ENCODE data around the gene NEO1. TPM values are rescaled to one million over a fixed set of nuclear protein-coding genes. Genes with fewer than 3 reads are reported as not detected.

NEO1 gene
- total RNA-seq, 1 experiment from 2014 or later, result 12.4 TPM

GRCh38 chr15:73346735-73347312 is 294.6 kb downstream of the NEO1 start:
- Mint-ChIP-seq H3K27ac (ENCODE audit: unreplicated experiment) (no peak overlapping the region), H3K27me3 (ENCODE audit: insufficient read depth, unreplicated experiment) (peaks cover 2% of the 10 kb centered on the region), H3K36me3 (ENCODE audit: insufficient read depth, unreplicated experiment) (no peaks in the 10 kb centered on the region), H3K4me1 (ENCODE audit: low read depth, unreplicated experiment) (no peaks in the 10 kb centered on the region), H3K9me3 (ENCODE audit: unreplicated experiment) (no peaks in the 10 kb centered on the region), H3K4me3 (ENCODE audit: unreplicated experiment) (no peak overlapping the region)
- DNase-seq, result peak; percentile 67 to 77
- intact Hi-C loops (cut with micrococcal nuclease; ENCODE audit: unreplicated experiment), result no loop called here
- no TSS peak for BruUV-seq (replicated peaks)
- H3K4me1 ChIP-seq, result no peaks in the 10 kb centered on the region
- ChIA-PET POLR2A (no interaction called here), CTCF (no interaction called here)
- H3K27me3 ChIP-seq (replicated peaks; ENCODE audit: control insufficient read depth, insufficient read depth, low read length), result no peaks in the 10 kb centered on the region
- no peak overlapping the region for H3K4me3 ChIP-seq (ENCODE audit: low read depth, low read length)
- TF ChIP-seq CTCF (IDR thresholded peaks at IDR 0.05; ENCODE audit: insufficient read depth in 1 of 2, low read depth in 1 of 2, low read length in 1 of 2, severe bottlenecking in 1 of 2, unreplicated experiment in 1 of 2), result no peak
- no peaks in the 10 kb centered on the region for H3K36me3 ChIP-seq (ENCODE audit: control insufficient read depth, insufficient read depth, low read length)
- H3K9me3 ChIP-seq, result no peaks in the 10 kb centered on the region

- Histone ChIP-seq H3K36me3 (ENCODE audit: control insufficient read depth, insufficient read depth, low read length) (no peaks in the 10 kb centered on the region), H3K9me3 (no peaks in the 10 kb centered on the region), H3K4me3 (ENCODE audit: low read depth, low read length) (no peak overlapping the region), H3K4me1 (no peaks in the 10 kb centered on the region), H3K27me3 (replicated peaks; ENCODE audit: control insufficient read depth, insufficient read depth, low read length) (no peaks in the 10 kb centered on the region)
- intact Hi-C loops (cut with micrococcal nuclease; ENCODE audit: unreplicated experiment), result no loop called here
- CTCF ChIA-PET, result interaction anchor here (0.5 kb wide), 2 partner anchors 81 to 963 kb away, joined by 3 read pairs; no protein-coding TSS in a partner anchor
- DNase-seq, result no peak
- H3K9me3 Mint-ChIP-seq (ENCODE audit: unreplicated experiment), result no peaks in the 10 kb centered on the region
- POLR2A ChIA-PET, result no interaction called here
- TF ChIP-seq CTCF (IDR thresholded peaks at IDR 0.05; ENCODE audit: insufficient read depth in 1 of 2, low read depth in 1 of 2, low read length in 1 of 2, severe bottlenecking in 1 of 2, unreplicated experiment in 1 of 2), result no peak
- H3K36me3 Mint-ChIP-seq (ENCODE audit: insufficient read depth, unreplicated experiment), result no peaks in the 10 kb centered on the region
- BruUV-seq (replicated peaks), result no TSS peak
- no peaks in the 10 kb centered on the region for H3K4me1 Mint-ChIP-seq (ENCODE audit: low read depth, unreplicated experiment)
- no peak overlapping the region for H3K27ac Mint-ChIP-seq (ENCODE audit: unreplicated experiment)
- H3K27me3 Mint-ChIP-seq (ENCODE audit: insufficient read depth, unreplicated experiment), result no peaks in the 10 kb centered on the region
- no peak overlapping the region for H3K4me3 Mint-ChIP-seq (ENCODE audit: unreplicated experiment)
Observed at GRCh38 chr15:73349191-73349590, 296.9 kb downstream of the NEO1 start.

- Mint-ChIP-seq H3K27ac (ENCODE audit: unreplicated experiment) (no peak overlapping the region), H3K4me1 (ENCODE audit: low read depth, unreplicated experiment) (no peaks in the 10 kb centered on the region), H3K27me3 (ENCODE audit: insufficient read depth, unreplicated experiment) (no peaks in the 10 kb centered on the region), H3K36me3 (ENCODE audit: insufficient read depth, unreplicated experiment) (no peaks in the 10 kb centered on the region), H3K9me3 (ENCODE audit: unreplicated experiment) (no peaks in the 10 kb centered on the region), H3K4me3 (ENCODE audit: unreplicated experiment) (no peak overlapping the region)
- intact Hi-C loops (cut with micrococcal nuclease; ENCODE audit: unreplicated experiment), result no loop called here
- no peak for TF ChIP-seq CTCF (IDR thresholded peaks at IDR 0.05; ENCODE audit: insufficient read depth in 1 of 2, low read depth in 1 of 2, low read length in 1 of 2, severe bottlenecking in 1 of 2, unreplicated experiment in 1 of 2)
- ChIA-PET POLR2A (no interaction called here), CTCF (no interaction called here)
- H3K4me3 ChIP-seq (ENCODE audit: low read depth, low read length), result no peak overlapping the region
- no peak for DNase-seq
- H3K36me3 ChIP-seq (ENCODE audit: control insufficient read depth, insufficient read depth, low read length), result no peaks in the 10 kb centered on the region
- H3K9me3 ChIP-seq, result no peaks in the 10 kb centered on the region
- H3K27me3 ChIP-seq (replicated peaks; ENCODE audit: control insufficient read depth, insufficient read depth, low read length), result no peaks in the 10 kb centered on the region; the same call in 1 of the 2 replicates
- no TSS peak for BruUV-seq (replicated peaks)
- H3K4me1 ChIP-seq, result no peaks in the 10 kb centered on the region
Observed at GRCh38 chr15:73352082-73352481, 299.8 kb downstream of the NEO1 start.
